ENCODE measurements around the gene SVOPL.

Gene SVOPL

DNA sequence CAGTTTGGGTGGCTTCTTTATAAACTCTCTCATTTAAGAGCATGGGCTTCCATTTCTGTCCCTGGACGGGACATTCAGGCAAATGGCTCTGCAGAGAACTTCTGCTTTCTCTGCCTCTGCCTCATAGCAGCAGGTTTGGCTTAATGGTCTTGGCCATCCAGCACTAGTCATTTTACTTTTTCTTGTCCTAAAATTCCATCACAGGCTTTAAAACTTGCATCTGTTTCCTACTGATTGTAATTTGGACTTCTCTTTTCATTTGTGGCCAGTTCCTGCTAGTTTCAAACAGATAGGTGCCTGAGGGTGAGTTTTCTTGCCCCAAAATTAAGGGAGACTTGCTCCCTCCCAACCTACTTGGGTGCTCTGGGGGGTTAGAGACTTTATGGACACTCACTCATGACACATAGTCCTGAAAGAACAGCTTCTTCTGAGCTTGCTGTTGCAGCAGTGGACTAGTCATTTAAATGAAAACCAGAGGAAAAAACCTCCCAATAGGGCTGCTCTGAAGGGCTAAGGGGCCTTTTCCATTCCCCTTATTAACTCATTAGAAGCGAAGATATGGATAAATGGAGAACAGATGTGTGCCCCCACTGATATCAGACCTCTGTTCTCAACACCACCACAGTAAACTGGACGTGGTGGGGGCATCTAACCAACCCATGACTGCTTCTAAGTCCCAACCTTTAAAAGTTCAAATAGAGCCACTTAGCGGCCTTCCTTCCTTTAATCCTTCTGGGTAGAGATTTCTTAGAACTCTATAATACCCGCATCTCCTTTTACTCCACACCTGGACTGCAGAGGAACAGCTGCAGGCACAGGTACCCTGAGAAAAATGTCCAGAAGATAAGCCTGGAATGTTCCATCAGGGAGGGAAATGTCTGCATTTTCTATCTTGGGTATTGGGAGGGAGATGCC, 38.8 kb downstream of the SVOPL start:
- no peak for DNase-seq (ENCODE audit: low read depth in 2 of 2)

DNA sequence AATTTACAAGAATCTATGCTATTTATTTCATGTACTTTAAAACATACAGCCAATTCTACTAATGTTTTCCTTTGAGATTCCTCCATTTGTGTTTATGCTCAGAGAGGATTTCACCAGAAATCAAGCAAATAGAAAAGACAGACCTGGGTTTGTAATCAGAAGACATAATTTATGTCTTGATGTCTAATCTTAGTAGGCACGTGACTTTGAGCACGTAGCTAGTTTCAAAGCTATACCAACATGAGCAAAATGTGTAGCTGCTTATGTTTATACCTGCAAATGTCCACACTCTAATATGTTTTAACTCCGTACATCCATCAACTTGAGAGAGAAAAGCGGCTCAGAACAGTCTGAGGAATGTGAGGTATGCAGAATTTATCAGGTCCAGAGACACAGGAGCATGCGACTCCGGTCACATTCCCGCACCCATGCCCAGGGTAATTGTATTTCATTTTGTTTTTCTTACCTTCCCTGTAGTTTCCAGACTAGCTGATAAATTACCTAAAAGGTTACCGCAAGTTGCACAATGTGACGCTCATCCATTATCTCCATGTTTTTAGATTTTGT, 40.0 kb downstream of the SVOPL start:
- DNase-seq (ENCODE audit: low read depth in 2 of 2): no peak

DNA sequence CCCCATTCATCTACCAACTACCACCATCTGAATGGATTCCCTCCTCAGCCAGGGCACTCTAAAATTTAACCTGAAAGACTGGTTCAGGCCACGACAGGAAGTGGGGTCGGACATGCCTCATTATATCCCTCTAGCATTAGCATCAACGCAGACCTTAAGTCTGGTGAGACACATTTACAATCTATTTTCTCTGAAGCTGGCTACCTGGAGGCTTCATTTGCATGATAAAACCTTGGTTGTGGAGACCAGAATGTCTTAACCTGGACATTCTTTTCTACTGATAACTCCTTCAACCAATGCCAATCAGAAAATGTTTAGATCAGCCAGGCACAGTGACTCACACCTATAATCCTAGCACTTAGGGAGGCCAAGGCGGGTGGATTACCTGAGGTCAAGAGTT, 42.3 kb downstream of the SVOPL start:
- no peak for DNase-seq (ENCODE audit: low read depth in 2 of 2)

DNA sequence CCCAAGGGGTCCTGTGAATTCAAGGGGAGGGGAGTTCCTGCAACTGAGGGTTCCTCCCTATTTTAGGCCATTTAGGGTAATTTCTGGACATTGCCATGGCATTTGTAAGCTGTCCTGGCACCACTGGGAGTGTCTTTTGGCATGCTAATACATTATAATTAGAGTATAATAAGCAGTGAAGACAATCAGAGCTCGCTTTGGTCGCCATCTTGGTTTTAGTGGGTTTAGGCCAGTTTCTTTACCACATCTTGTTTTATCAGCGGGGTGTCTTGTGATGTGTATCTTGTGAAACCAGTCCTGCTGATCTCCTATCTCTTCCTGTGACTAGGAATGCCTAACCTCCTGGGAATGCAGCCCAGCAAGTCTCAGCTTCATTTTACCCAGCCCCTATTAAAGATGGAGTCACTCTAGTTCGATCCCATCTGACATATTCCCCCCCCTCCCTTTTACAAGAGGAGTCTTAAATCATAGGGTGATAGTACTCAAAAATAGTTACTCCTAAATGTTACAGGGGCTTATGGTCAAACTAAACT, 43.2 kb downstream of the SVOPL start:
- no peak for DNase-seq (ENCODE audit: low read depth in 2 of 2)

DNA sequence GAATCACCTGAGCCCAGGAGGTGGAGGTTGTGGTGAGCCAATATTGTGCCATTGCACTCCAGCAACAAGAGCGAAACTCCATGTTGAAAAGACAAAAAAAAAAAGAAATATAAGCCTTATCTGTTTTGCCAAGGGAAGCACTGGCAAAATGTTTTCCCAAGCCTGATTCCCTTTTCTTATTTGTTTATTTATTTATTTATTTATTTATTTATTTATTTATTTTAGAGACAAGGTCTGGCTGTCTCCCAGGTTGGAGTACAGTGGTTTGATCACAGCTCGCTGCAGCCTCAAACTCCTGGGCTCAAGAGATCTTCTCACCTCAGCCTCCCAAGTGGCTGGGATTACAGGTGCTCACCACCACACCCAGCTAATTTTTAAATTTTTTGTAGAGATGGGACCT, 44.2 kb downstream of the SVOPL start:
- no peak for DNase-seq (ENCODE audit: low read depth in 2 of 2)

DNA sequence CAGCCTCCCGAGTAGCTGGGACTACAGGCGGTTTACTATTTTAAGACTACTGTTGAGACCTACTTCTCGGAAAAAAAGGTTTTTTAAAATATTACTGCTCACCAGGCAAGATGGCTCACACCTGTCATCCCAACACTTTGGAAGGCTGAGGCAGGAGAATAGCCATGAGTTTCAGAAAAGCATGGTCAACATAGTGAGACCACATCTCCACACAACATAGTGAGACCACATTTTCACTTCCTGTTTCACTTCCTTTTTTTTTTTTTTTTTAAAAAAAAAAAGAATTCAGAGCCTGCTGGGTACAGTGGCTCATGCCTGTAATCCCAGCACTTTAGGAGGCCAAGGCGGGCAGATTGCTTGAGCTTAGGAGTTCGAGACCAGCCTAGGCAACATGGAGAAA, 46.5 kb downstream of the SVOPL start:
- DNase-seq (ENCODE audit: low read depth in 2 of 2): no peak

DNA sequence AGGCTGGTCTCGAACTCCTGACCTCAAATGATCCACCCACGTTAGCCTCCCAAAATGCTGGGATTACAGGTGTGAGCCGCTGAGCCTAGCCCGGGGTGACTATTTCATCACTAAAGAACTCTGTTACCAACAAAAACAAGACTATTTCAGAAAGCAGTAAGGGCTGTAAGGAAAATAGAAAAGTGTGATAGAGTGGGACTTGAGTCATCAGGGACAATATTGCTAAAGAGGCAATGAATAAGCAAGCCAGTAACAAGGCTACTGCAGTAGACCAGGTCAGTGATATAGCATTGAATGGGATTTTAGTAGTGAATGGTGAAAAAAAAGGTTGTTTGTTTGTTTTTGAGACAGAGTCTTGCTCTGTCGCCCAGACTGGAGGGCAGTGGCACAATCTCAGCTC, 51.7 kb downstream of the SVOPL start:
- no peak for DNase-seq (ENCODE audit: low read depth in 2 of 2)

DNA sequence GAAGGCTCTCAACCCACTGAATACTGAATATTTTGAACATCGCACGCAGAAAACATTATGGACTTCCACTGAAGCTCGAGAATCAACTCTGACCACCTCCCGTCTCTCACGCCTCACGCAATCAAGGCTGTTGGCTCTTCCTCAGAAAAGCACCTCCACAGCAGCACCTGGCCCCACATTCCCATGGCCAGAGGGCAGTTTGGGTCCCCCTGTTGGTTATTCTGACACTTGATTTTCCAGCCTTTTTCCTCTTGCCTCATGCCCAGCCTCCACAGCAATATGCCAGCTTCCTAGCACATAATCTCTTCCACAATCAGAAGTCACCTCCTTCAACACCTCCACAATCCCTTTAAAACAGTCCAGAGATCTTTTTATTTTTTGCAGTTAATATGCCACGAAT, 55.9 kb downstream of the SVOPL start:
- DNase-seq (ENCODE audit: low read depth in 2 of 2): no peak

DNA sequence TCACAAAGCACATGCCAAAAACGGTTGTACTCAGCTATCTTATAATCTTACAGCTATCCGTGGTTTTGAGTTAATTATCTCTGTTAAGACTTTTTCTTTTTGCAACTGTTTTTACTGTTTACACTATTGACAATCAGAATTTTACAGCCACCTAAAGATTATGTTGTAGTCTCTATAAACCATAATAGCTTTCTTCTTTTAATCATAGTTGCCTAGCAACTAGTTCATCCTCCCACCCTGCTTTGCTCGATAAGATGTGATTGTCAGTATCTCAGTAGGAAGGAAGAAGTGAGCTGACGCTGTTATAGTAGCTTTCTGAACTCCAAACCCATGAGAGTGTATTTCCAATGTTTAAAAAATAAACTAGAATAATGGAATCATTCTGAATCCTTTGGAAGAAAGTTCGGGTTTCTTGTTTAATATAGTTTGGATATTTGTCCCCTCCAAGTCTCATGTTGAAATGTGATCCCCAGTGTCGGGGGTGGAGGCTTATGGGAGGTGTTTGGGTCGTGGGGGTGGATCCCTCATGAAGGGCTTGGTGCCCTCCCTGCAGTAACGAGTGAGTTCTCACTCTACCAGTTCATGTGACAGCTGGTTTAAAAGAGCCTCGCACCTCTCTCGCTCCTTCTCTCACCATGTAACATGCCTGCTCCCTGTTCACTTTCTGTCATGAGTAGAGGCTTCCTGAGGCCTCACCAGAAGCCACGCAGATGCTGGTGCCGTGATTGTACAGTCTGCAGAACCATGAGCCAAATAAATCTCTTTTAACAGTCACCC, 68.1 kb downstream of the SVOPL start:
- no peak for DNase-seq (ENCODE audit: low read depth in 2 of 2)

DNA sequence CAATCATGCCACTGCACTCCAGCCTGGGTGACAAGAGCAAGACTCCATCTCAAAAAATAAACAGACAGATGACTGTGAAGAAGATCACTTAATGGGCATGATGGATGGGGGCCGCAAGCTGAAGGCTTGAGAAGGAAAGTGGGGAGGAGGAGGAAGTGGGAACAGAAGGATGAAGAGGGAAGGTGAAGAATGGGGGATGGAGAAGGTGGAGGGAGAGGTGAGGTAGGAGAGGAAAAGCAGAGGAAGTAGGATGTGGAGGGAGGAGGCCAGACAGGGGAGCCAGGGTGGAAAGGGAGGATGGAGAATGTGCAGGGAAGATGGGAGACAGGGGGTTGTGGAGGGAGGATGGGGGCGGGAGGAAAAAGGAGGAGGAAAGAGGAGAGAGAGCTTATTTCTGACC, 68.8 kb downstream of the SVOPL start:
- no peak for DNase-seq (ENCODE audit: low read depth in 2 of 2)

DNA sequence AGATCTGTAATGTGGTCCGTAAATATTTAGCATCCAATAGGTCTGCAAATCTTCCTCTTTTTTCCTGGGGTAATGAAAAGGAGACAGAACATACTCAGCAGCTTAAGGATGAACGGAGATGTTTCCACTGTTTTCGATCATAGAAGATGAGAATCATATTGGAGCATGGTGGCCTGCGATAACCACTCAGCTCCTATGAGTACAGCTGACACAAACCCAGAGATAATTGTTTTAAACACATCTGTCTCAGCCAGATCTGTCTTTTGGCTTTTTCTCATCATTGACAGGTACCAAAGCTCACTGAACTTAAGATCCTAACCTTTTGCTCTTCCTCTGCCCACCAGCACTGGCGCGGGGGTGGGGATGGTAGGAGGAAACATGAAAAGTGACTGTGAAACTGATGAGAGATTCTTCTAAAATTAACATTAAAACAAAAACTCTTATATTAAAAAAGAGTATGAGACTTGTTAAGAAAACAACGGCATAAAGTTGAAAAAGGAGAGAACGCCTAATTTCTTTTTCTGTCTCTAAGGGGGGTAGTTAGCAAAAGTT, 71.0 kb downstream of the SVOPL start:
- no peak for DNase-seq (ENCODE audit: low read depth in 2 of 2)

DNA sequence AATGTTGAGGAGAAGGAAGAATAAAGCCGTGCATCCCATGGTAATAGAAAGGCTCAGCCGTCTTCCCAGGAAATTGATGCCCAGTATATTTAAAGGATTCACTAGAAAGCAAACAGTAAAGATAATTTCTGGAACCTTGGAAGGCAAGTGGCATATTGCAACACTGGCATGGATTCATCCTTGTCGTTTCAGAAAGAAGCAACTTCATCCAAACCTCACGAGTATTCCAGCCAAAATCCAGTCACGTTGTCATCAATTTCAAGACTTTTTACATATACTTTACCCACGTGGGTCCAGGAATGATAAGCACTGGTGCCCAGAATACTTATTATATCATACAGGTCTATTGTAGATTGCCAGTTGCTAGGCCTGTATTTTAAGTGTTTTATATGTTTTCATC, 73.8 kb downstream of the SVOPL start:
- no peak for DNase-seq (ENCODE audit: low read depth in 2 of 2)

DNA sequence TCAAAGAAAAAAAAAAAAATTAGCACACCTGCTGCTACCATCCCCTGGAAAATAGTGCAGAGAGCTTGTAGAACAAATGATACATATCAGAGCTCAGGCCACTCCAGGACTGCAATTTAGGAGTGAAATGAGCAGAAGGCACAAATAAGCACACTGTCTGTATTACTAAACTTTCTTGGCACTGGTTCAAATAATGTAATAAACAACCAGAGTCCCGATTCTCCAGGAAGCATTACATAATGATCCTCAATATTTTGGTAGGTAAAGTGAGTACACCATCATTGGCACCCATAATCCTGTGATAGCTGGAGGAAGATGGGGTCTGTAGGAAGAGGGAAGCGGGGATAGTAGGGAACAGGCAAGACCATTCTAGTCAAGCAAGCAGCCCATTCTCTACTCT, 74.3 kb downstream of the SVOPL start:
- no peak for DNase-seq (ENCODE audit: low read depth in 2 of 2)

DNA sequence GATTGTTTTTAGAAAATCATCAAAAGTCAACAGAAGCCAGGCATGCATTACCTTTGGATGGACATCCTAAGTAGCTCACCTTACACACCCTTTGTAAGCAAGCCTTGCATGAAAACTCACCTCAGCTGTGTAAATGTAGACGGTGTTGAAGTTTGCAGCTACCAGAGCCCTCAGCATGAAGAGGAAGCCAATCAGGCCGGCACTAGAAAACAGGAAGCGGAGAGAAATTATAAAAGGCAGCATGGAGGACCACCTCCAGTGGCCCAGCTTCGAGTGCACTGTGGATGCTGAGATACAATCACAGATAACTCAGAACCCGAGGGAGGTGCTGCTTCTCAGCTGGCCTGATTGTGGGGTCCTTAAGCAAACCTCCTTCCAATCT, 75.3 kb downstream of the SVOPL start:
- DNase-seq (ENCODE audit: low read depth in 2 of 2): no peak

DNA sequence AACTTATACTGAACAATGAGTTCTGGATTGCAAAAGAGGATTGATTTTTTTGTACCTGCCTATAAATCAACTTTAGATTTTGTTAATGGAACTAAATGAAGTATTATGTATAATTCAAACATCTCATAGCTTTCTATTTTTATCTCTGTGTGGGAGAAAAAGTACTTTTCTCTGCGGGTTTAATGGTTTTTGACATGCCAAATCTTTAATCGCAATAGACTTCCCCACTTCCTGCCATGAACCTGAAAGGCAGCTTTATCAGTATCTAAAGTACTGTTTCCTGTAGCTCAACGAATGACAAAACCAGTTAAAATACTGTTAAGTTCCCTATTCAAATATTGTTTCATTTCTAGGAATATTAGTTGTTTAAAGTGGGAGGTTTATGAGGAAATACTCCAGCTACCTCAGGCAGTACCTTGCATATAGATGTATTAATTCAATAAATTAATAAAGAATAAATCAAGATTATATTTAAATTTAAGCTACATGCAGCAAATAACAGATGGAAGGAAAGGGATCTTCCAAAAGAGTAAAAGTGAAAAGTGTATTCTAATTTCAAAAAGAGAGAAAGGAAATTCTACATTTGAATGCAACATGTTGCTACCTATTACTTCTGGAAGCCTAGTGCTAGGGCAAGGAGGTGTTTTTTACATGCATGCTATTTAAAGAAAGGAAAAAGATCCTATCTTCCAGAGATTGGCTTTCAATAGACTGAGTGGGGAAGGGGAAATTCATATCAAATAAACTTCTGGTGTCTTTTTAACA, 75.9 kb downstream of the SVOPL start:
- no peak for DNase-seq (ENCODE audit: low read depth in 2 of 2)

DNA sequence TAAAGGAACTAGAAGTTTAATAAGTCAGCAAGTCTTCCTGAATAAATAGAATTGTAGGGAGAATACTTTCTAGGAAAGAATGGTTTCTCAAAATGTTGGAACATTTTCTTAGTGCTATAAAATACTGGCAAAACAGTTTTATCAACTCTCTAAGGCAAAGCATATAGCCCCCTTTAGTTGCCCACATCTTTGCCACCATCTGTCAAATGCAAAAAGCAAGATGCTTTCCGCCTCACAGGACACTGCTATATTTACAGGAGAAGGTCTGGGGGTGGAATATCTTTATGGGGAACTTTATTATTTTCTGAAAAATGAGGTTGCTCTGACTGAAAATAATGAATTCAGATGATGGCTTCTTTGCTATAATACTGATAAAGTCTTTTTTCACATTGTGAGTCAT, 78.3 kb downstream of the SVOPL start:
- DNase-seq (ENCODE audit: low read depth in 2 of 2): no peak

DNA sequence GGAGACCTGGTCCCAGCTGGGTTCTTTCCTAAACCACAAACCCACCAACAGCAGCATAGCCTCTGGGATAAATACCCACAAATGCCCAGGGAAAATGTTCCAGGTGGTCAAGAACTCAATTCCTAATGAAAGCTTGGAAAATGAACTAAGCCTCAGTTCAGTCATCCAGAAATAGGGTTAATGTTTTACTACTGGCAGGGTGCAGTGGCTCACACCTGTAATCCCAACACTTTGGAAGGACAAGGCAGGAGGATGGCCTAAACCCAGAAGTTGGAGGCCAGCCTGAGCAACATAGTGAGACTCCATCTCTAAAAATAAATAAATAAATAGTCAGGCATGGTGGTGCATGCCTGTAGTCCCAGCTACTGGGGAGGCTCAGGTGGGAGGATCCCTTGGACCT, 82.2 kb downstream of the SVOPL start:
- no peak for DNase-seq (ENCODE audit: low read depth in 2 of 2)

DNA sequence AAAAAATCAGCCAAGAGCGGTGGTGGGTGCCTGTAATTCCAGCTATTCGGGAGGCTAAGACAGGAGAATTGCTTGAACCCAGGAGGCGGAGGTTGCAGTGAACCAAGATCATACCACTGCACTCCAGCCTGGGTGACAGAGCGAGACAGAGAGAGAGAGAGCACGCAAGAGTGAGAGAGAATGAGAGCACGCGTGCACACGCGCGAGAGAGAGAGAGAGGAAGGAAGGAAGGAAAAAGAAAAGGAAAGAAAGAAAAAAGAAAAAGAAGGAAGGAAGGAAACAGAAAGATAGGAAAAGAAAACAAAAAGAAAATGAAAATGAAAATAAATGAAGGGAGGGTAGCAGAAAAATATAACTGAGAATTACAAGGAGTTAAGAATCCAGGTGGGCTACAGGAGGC, 82.7 kb downstream of the SVOPL start:
- DNase-seq (ENCODE audit: low read depth in 2 of 2): no peak

DNA sequence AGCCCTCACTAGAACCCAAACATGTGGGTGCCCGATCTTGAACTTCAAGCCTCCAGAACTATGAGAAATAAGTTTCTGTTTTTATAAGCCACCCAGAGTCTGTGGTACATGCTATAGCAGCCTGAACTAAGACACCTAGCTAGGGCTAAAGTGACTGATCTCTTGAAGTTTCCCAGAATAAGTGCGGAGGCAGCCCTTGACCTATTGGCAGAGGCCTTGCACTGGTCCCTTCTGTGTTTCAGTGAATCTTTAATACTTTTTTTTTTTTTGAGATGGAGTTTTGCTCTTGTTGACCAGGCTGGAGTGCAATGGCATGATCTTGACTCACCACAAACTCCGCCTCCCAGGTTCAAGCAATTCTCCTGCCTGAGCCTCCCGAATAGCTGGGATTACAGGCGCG, 85.1 kb downstream of the SVOPL start:
- no peak for DNase-seq (ENCODE audit: low read depth in 2 of 2)

DNA sequence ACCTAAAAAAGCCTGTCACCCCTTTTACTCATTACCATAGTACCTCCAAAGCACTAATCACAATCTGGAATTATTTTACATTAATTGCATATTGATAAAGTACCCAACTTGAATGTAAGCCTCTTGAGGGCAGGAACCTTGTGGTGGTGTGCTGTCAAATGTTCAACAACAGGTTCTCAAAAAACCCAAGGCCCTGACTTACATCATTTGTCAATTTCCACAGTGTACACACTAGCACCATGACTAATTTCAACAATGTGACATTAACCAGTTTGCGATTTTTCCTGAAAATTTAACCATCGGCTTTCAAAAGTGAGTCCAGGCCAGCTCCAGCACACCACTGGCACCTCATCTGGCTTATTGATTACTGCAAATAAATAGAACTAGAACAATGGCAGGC, 87.5 kb downstream of the SVOPL start:
- DNase-seq (ENCODE audit: low read depth in 2 of 2): no peak

DNA sequence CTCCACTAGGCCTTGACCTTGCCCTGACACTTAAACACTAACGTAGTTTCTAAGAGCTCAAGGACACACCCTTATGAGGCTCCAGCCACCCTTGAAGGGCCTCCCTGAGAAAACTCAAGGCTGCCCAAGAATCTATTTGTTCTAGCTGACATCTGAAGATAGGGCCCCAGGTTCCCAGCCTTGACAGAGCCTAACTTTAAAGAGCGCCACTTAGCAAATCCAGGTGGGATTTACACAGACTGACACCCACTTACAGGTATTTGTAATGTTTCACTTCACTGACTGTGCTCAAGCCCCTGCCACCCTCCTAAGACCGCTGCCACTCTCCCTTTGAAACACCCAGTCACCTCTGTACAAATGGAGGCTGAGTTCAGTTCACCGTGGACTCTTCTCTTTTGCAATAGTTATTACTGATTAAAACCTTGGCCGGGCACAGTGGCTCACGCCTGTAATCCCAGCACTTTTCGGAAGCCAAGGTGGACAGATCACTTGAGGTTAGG, 90.4 kb downstream of the SVOPL start:
- DNase-seq (ENCODE audit: low read depth in 2 of 2): no peak
